ENCODE measurements around the gene SLC35A4. TPM values are rescaled to one million over a fixed set of nuclear protein-coding genes. Genes with fewer than 3 reads are reported as not detected.

Gene SLC35A4
- total and polyA plus RNA-seq, 2 of the 13 experiments (the other 11 are each of a cell fraction or from before 2014, with no cell fraction given): 0.71 to 4.0 TPM

- TF ChIP-seq ARID2 (CRISPR knock-in tag; IDR thresholded peaks at IDR 0.05; ENCODE audit: borderline replicate concordance): no peak
- TF ChIP-seq, protein P1, sequence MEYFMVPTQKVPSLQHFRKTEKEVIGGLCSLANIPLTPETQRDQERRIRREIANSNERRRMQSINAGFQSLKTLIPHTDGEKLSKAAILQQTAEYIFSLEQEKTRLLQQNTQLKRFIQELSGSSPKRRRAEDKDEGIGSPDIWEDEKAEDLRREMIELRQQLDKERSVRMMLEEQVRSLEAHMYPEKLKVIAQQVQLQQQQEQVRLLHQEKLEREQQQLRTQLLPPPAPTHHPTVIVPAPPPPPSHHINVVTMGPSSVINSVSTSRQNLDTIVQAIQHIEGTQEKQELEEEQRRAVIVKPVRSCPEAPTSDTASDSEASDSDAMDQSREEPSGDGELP (IDR thresholded peaks at IDR 0.05; ENCODE audit: borderline replicate concordance, low read depth): no peak; the same call in 1 of the 2 replicates
- TF ChIP-seq, protein P2, sequence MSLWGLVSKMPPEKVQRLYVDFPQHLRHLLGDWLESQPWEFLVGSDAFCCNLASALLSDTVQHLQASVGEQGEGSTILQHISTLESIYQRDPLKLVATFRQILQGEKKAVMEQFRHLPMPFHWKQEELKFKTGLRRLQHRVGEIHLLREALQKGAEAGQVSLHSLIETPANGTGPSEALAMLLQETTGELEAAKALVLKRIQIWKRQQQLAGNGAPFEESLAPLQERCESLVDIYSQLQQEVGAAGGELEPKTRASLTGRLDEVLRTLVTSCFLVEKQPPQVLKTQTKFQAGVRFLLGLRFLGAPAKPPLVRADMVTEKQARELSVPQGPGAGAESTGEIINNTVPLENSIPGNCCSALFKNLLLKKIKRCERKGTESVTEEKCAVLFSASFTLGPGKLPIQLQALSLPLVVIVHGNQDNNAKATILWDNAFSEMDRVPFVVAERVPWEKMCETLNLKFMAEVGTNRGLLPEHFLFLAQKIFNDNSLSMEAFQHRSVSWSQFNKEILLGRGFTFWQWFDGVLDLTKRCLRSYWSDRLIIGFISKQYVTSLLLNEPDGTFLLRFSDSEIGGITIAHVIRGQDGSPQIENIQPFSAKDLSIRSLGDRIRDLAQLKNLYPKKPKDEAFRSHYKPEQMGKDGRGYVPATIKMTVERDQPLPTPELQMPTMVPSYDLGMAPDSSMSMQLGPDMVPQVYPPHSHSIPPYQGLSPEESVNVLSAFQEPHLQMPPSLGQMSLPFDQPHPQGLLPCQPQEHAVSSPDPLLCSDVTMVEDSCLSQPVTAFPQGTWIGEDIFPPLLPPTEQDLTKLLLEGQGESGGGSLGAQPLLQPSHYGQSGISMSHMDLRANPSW (CRISPR knock-in tag; IDR thresholded peaks at IDR 0.05; ENCODE audit: borderline replicate concordance): peak; percentile 92; the same call in 1 of the 2 replicates
- TF ChIP-seq, protein P3, sequence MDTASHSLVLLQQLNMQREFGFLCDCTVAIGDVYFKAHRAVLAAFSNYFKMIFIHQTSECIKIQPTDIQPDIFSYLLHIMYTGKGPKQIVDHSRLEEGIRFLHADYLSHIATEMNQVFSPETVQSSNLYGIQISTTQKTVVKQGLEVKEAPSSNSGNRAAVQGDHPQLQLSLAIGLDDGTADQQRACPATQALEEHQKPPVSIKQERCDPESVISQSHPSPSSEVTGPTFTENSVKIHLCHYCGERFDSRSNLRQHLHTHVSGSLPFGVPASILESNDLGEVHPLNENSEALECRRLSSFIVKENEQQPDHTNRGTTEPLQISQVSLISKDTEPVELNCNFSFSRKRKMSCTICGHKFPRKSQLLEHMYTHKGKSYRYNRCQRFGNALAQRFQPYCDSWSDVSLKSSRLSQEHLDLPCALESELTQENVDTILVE (CRISPR knock-in tag; IDR thresholded peaks at IDR 0.05): peak; percentile 50; the same call in 1 of the 2 replicates
- peak; percentile 82; the same call in 1 of the 2 replicates for TF ChIP-seq ZNF614 (CRISPR knock-in tag; IDR thresholded peaks at IDR 0.05; ENCODE audit: borderline replicate concordance)
- TF ChIP-seq SP4 (CRISPR knock-in tag; IDR thresholded peaks at IDR 0.05): peak; percentile 98
- 0 out of 2 replicates have a peak, but pooled peaks have one; percentile 63 for TF ChIP-seq PHF21A (CRISPR knock-in tag; IDR thresholded peaks at IDR 0.05)
- TF ChIP-seq ISX (CRISPR knock-in tag; conservative IDR thresholded peaks at IDR 0.05): no peak
- TF ChIP-seq CBFB (CRISPR knock-in tag; IDR thresholded peaks at IDR 0.05): 0 out of 2 replicates have a peak, but pooled peaks have one; percentile 39
- no peak; the same call in 1 of the 2 replicates for TF ChIP-seq ZNF619 (CRISPR knock-in tag; IDR thresholded peaks at IDR 0.05)
- TF ChIP-seq SNAPC2 (CRISPR knock-in tag; IDR thresholded peaks at IDR 0.05): no peak
- TF ChIP-seq CTCF (CRISPR knock-in tag; IDR thresholded peaks at IDR 0.05): peak; percentile 62
- TF ChIP-seq MEIS1 (CRISPR knock-in tag; IDR thresholded peaks at IDR 0.05; ENCODE audit: borderline replicate concordance): peak; percentile 90; the same call in 1 of the 2 replicates
- TF ChIP-seq ZNF12 (CRISPR knock-in tag; IDR thresholded peaks at IDR 0.05): no peak; the same call in 1 of the 2 replicates
- no peak for TF ChIP-seq SKI (IDR thresholded peaks at IDR 0.05; ENCODE audit: partially characterized antibody)
- peak; percentile 95 for TF ChIP-seq MXD4 (CRISPR knock-in tag; IDR thresholded peaks at IDR 0.05)
- peak; percentile 23; the same call in 1 of the 2 replicates for TF ChIP-seq KMT2B (CRISPR knock-in tag; IDR thresholded peaks at IDR 0.05)
- TF ChIP-seq HNRNPH1 (optimal IDR thresholded peaks at IDR 0.05; ENCODE audit: low read depth, low read length): no peak
- 0 out of 2 replicates have a peak, but pooled peaks have one; percentile 34 for TF ChIP-seq SP140L (CRISPR knock-in tag; IDR thresholded peaks at IDR 0.05; ENCODE audit: borderline replicate concordance)
- no peak for TF ChIP-seq ZNF460 (CRISPR knock-in tag; IDR thresholded peaks at IDR 0.05; ENCODE audit: borderline replicate concordance)
- TF ChIP-seq GATAD2A (CRISPR knock-in tag; IDR thresholded peaks at IDR 0.05): peak; percentile 13; the same call in 1 of the 2 replicates
- no peak for TF ChIP-seq GABPA (IDR thresholded peaks at IDR 0.05; ENCODE audit: low read depth, low read length)
- peak; percentile 74 for TF ChIP-seq GABPA (CRISPR knock-in tag; IDR thresholded peaks at IDR 0.05; ENCODE audit: low read depth)
Observed at GRCh38 chr5:140547508-140548299, 16.9 kb upstream of the SLC35A4 start, which contains the start of gene EIF4EBP3 (continued).

Data from HepG2 (cell line).